T-helper 2 cell treated with Interferon-gamma antibody and Interleukin-4, amounts not matched to agents 5 μg/mL and 100 μg/mL, for 36 hours (primary cell): ENCODE results near the gene CFAP65.

Experiments
- DNase-seq: peaks from one replicate; pipeline ENCODE4 v3.0.0; 2021; ENCODE audit warnings: low spot score
- H3K27ac Mint-ChIP-seq: one replicate; pipeline ENCODE4 v1.8.0; 2021; ENCODE audit warnings: mild to moderate bottlenecking, mixed read lengths
- H3K27me3 Mint-ChIP-seq: one replicate; pipeline ENCODE4 v1.8.0; 2021; ENCODE audit warnings: low read depth, mixed read lengths
- H3K36me3 Mint-ChIP-seq: one replicate; pipeline ENCODE4 v1.8.0; 2021; ENCODE audit warnings: low read depth, mixed read lengths
- H3K4me1 Mint-ChIP-seq: one replicate; pipeline ENCODE4 v1.8.0; 2021; ENCODE audit warnings: low read depth, mixed read lengths
- H3K4me3 Mint-ChIP-seq: one replicate; pipeline ENCODE4 v1.8.0; 2022; ENCODE audit warnings: mild to moderate bottlenecking, moderate library complexity, mixed read lengths
- H3K9me3 Mint-ChIP-seq: one replicate; pipeline ENCODE4 v1.8.0; 2021; ENCODE audit warnings: mixed read lengths

Gene CFAP65

GRCh38 chr2:219056896-219057708, 15.8 kb upstream of the CFAP65 start:
- peaks cover 50% of the 10 kb centered on the region for H3K27me3 Mint-ChIP-seq
- no peak overlapping the region for H3K27ac Mint-ChIP-seq
- no peaks in the 10 kb centered on the region for H3K9me3 Mint-ChIP-seq
- no peak for DNase-seq
- H3K4me3 Mint-ChIP-seq = no peak overlapping the region
- peaks cover 2% of the 10 kb centered on the region for H3K4me1 Mint-ChIP-seq
- H3K36me3 Mint-ChIP-seq = no peaks in the 10 kb centered on the region

- Mint-ChIP-seq H3K27me3 (peaks cover 44% of the 10 kb centered on the region), H3K36me3 (no peaks in the 10 kb centered on the region), H3K27ac (no peak overlapping the region), H3K9me3 (no peaks in the 10 kb centered on the region), H3K4me1 (peaks cover 2% of the 10 kb centered on the region), H3K4me3 (no peak overlapping the region)
- DNase-seq = no peak
Measured at GRCh38 chr2:219056176-219056895, 15.0 kb upstream of the CFAP65 start.

DNA sequence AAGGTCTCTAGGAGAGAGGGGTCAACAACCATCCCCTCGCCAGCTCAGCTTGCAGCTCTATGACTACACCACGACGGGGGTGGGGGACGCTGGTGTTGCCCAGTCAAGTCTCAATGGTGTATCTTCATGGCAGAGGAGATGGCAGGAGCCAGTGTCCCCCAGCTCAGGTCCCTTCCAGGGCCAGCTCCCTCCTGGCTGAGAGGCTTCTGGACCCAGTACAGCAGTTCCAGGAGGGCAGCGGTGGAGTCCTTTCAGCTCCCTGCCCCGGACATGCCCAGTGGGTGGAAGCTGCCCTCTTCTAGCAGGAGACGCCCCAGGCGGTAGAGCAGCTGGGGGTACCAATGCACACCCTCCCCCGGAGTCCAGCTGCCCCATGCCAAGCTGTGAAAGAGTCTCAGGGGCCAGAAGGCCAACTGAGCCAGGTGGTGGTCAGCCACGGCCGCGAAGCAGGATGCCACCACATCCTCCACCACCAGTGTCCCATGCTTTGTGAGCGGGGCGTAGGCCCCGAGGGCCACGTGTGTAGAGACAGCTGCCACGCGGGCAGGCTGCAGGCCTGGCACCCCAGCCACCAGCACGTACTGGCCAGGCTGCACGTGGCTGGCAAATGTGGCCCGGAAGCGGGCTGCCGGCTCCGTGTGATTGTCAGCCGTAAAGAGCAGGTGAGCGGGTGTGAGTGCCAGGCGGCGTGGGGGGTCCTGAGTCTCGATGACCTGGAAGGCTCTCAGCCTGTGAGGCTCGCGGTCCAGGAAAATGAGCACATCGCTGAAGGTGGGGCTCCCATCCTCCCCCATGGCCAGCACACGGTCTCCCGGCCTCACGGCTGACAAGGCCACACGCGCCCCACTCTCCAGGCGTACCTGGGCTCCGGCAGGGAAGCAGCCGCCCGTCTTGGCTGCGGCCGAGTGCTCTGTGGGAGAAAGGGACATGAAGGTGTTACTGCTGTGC, 13.9 kb upstream of the CFAP65 start:
- Mint-ChIP-seq H3K4me1 (peaks cover 2% of the 10 kb centered on the region), H3K36me3 (no peaks in the 10 kb centered on the region), H3K9me3 (no peaks in the 10 kb centered on the region), H3K4me3 (no peak overlapping the region), H3K27me3 (peaks cover 44% of the 10 kb centered on the region), H3K27ac (no peak overlapping the region)
- DNase-seq = no peak

- Mint-ChIP-seq H3K36me3 (no peaks in the 10 kb centered on the region), H3K4me1 (no peaks in the 10 kb centered on the region), H3K27me3 (peaks cover 17% of the 10 kb centered on the region), H3K9me3 (no peaks in the 10 kb centered on the region), H3K4me3 (no peak overlapping the region), H3K27ac (no peak overlapping the region)
- no peak for DNase-seq
Measured at GRCh38 chr2:219049282-219049681, 8.0 kb upstream of the CFAP65 start.

DNA sequence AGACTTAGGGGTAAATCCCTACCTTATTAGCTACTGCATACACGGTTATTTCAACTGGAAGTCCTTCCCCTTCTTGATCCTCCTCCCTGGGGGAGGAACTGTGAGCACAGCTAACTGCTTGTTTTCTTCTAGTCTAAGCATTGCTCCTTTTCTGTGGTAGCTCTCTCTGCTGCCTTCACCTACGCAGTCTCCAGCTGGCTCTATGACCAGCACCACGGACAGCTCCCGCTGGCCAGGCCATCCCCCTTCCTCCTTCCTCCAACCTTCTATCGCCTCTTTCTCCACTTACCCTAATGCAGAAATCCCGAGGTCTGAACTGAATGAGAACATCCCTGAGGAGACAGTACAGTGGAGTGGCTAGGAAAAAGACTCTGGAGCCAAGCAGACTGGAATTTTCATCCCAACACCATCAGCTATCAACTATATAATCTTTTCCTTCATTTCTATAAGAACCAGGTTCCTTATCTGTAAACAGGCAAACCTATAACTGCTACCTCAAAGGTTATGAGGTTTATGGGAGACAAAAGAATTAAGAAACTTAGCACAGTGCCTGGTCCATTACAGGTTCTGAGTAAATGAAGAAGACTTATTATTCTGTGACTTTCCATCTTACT, 4.7 kb upstream of the CFAP65 start:
- Mint-ChIP-seq H3K27ac (no peak overlapping the region), H3K4me3 (no peak overlapping the region)

GRCh38 chr2:219042750-219043149, 1.4 kb upstream of the CFAP65 start:
- DNase-seq = no peak
- peaks cover 35% of the 10 kb centered on the region for H3K27me3 Mint-ChIP-seq
- peaks cover 6% of the 10 kb centered on the region for H3K4me1 Mint-ChIP-seq
- no peaks in the 10 kb centered on the region for H3K9me3 Mint-ChIP-seq
- no peak overlapping the region for H3K4me3 Mint-ChIP-seq
- H3K27ac Mint-ChIP-seq = no peak overlapping the region
- no peaks in the 10 kb centered on the region for H3K36me3 Mint-ChIP-seq

More for the DNA sequence above, 4.7 kb upstream of the CFAP65 start:
- H3K36me3 Mint-ChIP-seq = no peaks in the 10 kb centered on the region
- peaks cover 5% of the 10 kb centered on the region for H3K4me1 Mint-ChIP-seq
- H3K27me3 Mint-ChIP-seq = peaks cover 27% of the 10 kb centered on the region
- no peaks in the 10 kb centered on the region for H3K9me3 Mint-ChIP-seq
- no peak for DNase-seq

- no peaks in the 10 kb centered on the region for H3K36me3 Mint-ChIP-seq
- peaks cover 6% of the 10 kb centered on the region for H3K4me1 Mint-ChIP-seq
- H3K9me3 Mint-ChIP-seq = no peaks in the 10 kb centered on the region
- no peak overlapping the region for H3K4me3 Mint-ChIP-seq
- peaks cover 33% of the 10 kb centered on the region for H3K27me3 Mint-ChIP-seq
- no peak overlapping the region for H3K27ac Mint-ChIP-seq
- no peak for DNase-seq
Measured at GRCh38 chr2:219042157-219042556, 841 bp upstream of the CFAP65 start.

- no peak for DNase-seq
- Mint-ChIP-seq H3K9me3 (no peaks in the 10 kb centered on the region), H3K27me3 (peaks cover 47% of the 10 kb centered on the region), H3K4me1 (peaks cover 6% of the 10 kb centered on the region), H3K36me3 (no peaks in the 10 kb centered on the region), H3K4me3 (no peak overlapping the region), H3K27ac (no peak overlapping the region)
Measured at GRCh38 chr2:219038600-219038999, 2.7 kb downstream of the CFAP65 start.

DNA sequence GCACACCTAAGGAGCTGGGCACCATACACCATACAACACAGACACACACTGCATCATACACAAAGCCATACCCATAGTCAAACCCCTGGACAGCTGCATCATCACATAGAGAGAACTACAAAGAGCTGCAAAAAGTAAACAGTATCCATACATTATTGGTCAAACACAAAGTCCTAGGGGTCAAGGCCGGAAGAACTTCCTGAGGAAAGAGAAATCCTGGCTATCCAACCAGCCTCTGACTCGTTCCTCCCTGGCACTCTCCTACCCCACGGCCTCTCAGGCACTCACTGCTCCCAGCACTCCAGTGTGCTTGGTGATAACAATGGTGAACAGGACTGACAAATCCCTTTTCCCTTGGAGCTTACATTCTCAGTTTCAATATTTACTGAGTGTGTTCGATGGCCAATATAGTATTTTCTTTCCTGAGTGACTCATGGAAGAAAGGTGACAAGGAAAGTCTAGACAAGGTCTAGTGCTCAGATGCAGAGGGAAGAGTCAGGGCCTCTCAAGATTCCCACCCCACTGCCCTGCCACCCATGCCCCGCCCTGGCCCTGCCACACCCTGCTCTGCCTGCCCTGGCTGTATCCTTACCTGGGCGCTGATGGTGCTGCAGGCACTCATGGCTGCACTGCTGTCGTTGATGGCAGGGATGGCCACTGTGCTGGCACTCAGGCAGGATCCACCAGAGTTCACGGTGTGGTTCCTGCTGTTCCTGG, 3.4 kb downstream of the CFAP65 start:
- no peak overlapping the region for H3K4me3 Mint-ChIP-seq
- peaks cover 52% of the 10 kb centered on the region for H3K27me3 Mint-ChIP-seq
- no peak overlapping the region for H3K27ac Mint-ChIP-seq
- H3K36me3 Mint-ChIP-seq = no peaks in the 10 kb centered on the region
- no peak for DNase-seq
- peaks cover 6% of the 10 kb centered on the region for H3K4me1 Mint-ChIP-seq
- no peaks in the 10 kb centered on the region for H3K9me3 Mint-ChIP-seq

DNA sequence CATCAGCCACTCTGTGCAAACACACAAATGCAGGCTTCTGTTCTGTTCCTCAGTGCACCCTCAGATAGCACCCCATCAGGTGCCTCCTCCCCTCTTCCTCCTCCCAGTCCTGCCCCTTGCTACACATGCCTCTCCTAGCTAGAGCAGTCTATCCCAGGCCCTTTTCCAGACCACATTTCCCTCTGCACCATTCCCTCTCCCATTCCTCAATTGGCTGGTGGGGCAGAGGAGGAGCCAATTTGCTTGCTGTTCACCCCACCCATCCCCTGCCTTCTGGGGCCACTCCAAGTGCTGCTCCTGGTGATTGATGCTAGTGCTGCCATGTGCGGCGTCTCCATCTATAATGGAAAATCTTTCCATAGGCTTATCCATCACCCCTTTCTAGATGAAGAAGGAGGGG, 5.4 kb downstream of the CFAP65 start:
- Mint-ChIP-seq H3K27ac (no peak overlapping the region), H3K4me1 (peaks cover under 1% of the 10 kb centered on the region), H3K27me3 (peaks cover 41% of the 10 kb centered on the region), H3K9me3 (no peaks in the 10 kb centered on the region), H3K4me3 (no peak overlapping the region), H3K36me3 (no peaks in the 10 kb centered on the region)
- DNase-seq = no peak

- Mint-ChIP-seq H3K9me3 (no peaks in the 10 kb centered on the region), H3K4me3 (no peak overlapping the region), H3K4me1 (no peaks in the 10 kb centered on the region), H3K27ac (no peak overlapping the region), H3K36me3 (no peaks in the 10 kb centered on the region), H3K27me3 (peaks cover 31% of the 10 kb centered on the region)
- DNase-seq = no peak
Measured at GRCh38 chr2:219034823-219035222, 6.5 kb downstream of the CFAP65 start.

DNA sequence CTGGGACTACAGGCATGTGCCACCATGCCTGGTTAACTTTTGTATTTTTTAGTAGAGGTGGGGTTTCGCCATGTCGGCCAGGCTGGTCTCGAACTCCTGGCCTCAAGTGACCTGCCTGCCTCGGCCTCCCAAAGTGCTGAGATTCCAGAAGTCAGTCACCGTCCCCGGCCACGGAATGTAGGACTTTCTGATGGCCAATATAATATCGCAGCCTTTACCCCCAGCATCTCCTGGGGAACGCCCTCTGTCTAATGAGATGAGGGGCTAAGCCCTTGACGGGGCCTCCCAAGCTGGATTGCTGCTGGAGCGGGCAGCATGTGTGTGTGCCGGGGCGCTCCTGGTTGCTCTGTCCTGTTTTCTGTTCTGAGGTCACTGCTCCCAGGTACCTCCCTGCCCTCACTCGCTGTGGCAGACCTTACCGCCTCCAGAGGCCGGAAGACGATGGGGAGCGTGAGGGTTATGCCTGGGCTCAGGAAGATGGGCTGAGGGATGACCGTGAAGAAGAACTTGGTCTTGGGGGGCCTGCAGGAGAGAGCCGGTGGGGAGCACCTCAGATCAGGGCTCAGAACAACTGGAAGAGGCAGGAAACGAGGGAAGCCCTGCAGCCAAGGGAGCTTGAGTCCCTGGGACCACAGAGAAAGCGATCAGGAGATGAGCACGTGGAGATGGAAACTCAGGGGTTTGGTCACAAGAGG, 9.1 kb downstream of the CFAP65 start:
- no peak overlapping the region for H3K4me3 Mint-ChIP-seq
- no peaks in the 10 kb centered on the region for H3K9me3 Mint-ChIP-seq
- H3K4me1 Mint-ChIP-seq = no peaks in the 10 kb centered on the region
- no peaks in the 10 kb centered on the region for H3K36me3 Mint-ChIP-seq
- H3K27me3 Mint-ChIP-seq = peaks cover 25% of the 10 kb centered on the region
- no peak overlapping the region for H3K27ac Mint-ChIP-seq
- DNase-seq = no peak
